ENCODE measurements around the gene URB1.
"Not testable (repeated sequence)": the region's sequence is repeated elsewhere in the genome, so short reads cannot be mapped to it uniquely, and the experiment has no call there.

The URB1 gene

GRCh38 chr21:32282992-32283391 is 109.8 kb downstream of the URB1 start:
- H3K27me3 Mint-ChIP-seq, result no peaks in the 10 kb centered on the region
- peaks cover 28% of the 10 kb centered on the region for H3K36me3 Mint-ChIP-seq (ENCODE audit: insufficient read depth)
- no peaks in the 10 kb centered on the region for H3K9me3 Mint-ChIP-seq
- no peak overlapping the region for H3K4me3 Mint-ChIP-seq
- peaks cover 13 to 14% of the 10 kb centered on the region in 2 donors for H3K4me1 Mint-ChIP-seq (ENCODE audit: low read depth in 2 of 2)
- ATAC-seq (replicated peaks) (no peak), DNase-seq (no peak)
- H3K27ac Mint-ChIP-seq, result no peak overlapping the region

GRCh38 chr21:32281531-32281930 is 111.3 kb downstream of the URB1 start:
- H3K36me3 Mint-ChIP-seq (ENCODE audit: insufficient read depth), result peaks cover 28% of the 10 kb centered on the region
- H3K27me3 Mint-ChIP-seq, result no peaks in the 10 kb centered on the region
- H3K9me3 Mint-ChIP-seq, result no peaks in the 10 kb centered on the region
- DNase-seq, result no peak
- no peak overlapping the region for H3K4me3 Mint-ChIP-seq
- H3K27ac Mint-ChIP-seq, result no peak overlapping the region
- ATAC-seq (replicated peaks), result no peak
- H3K4me1 Mint-ChIP-seq (ENCODE audit: low read depth in 2 of 2), result peaks cover 14 to 15% of the 10 kb centered on the region in 2 donors

- peak overlapping the region; percentile 99 to 100 for H3K4me3 Mint-ChIP-seq
- peaks cover 14 to 15% of the 10 kb centered on the region in 2 donors for H3K4me1 Mint-ChIP-seq (ENCODE audit: low read depth in 2 of 2)
- H3K27ac Mint-ChIP-seq, result peak overlapping the region; percentile 93 to 98
- peaks cover 32% of the 10 kb centered on the region for H3K36me3 Mint-ChIP-seq (ENCODE audit: insufficient read depth)
- H3K27me3 Mint-ChIP-seq, result no peaks in the 10 kb centered on the region
- ATAC-seq (replicated peaks) (no peak), DNase-seq (no peak)
- H3K9me3 Mint-ChIP-seq, result no peaks in the 10 kb centered on the region
Measured at GRCh38 chr21:32279377-32279680, 113.5 kb downstream of the URB1 start.

GRCh38 chr21:32278518-32279376 is 114.1 kb downstream of the URB1 start, which contains the start of gene MIS18A:
Gene MIS18A (minus strand): TSS chr21:32279049. CDS start chr21:32279014, 35 bp downstream.
- Mint-ChIP-seq H3K27ac (peak within 1 kb of the TSS; percentile 93 to 98), H3K36me3 (ENCODE audit: insufficient read depth) (peaks cover 37% of the 10 kb centered on the region), H3K4me3 (peak within 1 kb of the TSS; percentile 99 to 100), H3K9me3 (no peaks in the 10 kb centered on the region), H3K27me3 (no peaks in the 10 kb centered on the region), H3K4me1 (ENCODE audit: low read depth in 2 of 2) (peaks cover 14 to 15% of the 10 kb centered on the region in 2 donors)
- DNase-seq, result peak; percentile 96 to 97 (median 96)
- ATAC-seq (replicated peaks), result peak; percentile 97

GRCh38 chr21:32278103-32278502 is 114.7 kb downstream of the URB1 start:
- ATAC-seq (replicated peaks), result no peak
- Mint-ChIP-seq H3K36me3 (ENCODE audit: insufficient read depth) (peaks cover 37% of the 10 kb centered on the region), H3K9me3 (no peaks in the 10 kb centered on the region), H3K4me1 (ENCODE audit: low read depth in 2 of 2) (peaks cover 14 to 15% of the 10 kb centered on the region in 2 donors), H3K4me3 (peak overlapping the region; percentile 99 to 100), H3K27me3 (no peaks in the 10 kb centered on the region), H3K27ac (peak overlapping the region; percentile 93 to 98)
- no peak for DNase-seq

GRCh38 chr21:32276671-32277070 is 116.1 kb downstream of the URB1 start:
- peaks cover 36% of the 10 kb centered on the region for H3K36me3 Mint-ChIP-seq (ENCODE audit: insufficient read depth)
- no peaks in the 10 kb centered on the region for H3K9me3 Mint-ChIP-seq
- H3K27ac Mint-ChIP-seq, result no peak overlapping the region
- ATAC-seq (replicated peaks) (no peak), DNase-seq (no peak)
- peaks cover 14 to 15% of the 10 kb centered on the region in 2 donors for H3K4me1 Mint-ChIP-seq (ENCODE audit: low read depth in 2 of 2)
- H3K4me3 Mint-ChIP-seq, result no peak overlapping the region
- no peaks in the 10 kb centered on the region for H3K27me3 Mint-ChIP-seq

GRCh38 chr21:32270748-32271147 is 122.1 kb downstream of the URB1 start:
- ATAC-seq (replicated peaks) (no peak), DNase-seq (no peak)
- H3K4me1 Mint-ChIP-seq (ENCODE audit: low read depth in 2 of 2), result no peaks in the 10 kb centered on the region
- peaks cover 41% of the 10 kb centered on the region for H3K36me3 Mint-ChIP-seq (ENCODE audit: insufficient read depth)
- no peak overlapping the region for H3K27ac Mint-ChIP-seq
- no peak overlapping the region for H3K4me3 Mint-ChIP-seq
- H3K27me3 Mint-ChIP-seq, result no peaks in the 10 kb centered on the region
- no peaks in the 10 kb centered on the region for H3K9me3 Mint-ChIP-seq

GRCh38 chr21:32265321-32265720 is 127.5 kb downstream of the URB1 start:
- not testable (repeated sequence) for H3K27ac Mint-ChIP-seq; H3K4me3 Mint-ChIP-seq; H3K9me3 Mint-ChIP-seq; DNase-seq; ATAC-seq (replicated peaks); H3K27me3 Mint-ChIP-seq; H3K4me1 Mint-ChIP-seq (ENCODE audit: low read depth in 2 of 2)
- peaks cover 27% of the 10 kb centered on the region for H3K36me3 Mint-ChIP-seq (ENCODE audit: insufficient read depth)

- H3K27me3 Mint-ChIP-seq, result peaks cover 6 to 12% of the 10 kb centered on the region in 2 donors
- DNase-seq (no peak), ATAC-seq (replicated peaks) (no peak)
- peaks cover 3% of the 10 kb centered on the region for H3K36me3 Mint-ChIP-seq (ENCODE audit: insufficient read depth)
- H3K27ac Mint-ChIP-seq, result no peak overlapping the region
- H3K9me3 Mint-ChIP-seq, result no peaks in the 10 kb centered on the region
- peaks cover 0 to 2% of the 10 kb centered on the region in 2 donors for H3K4me1 Mint-ChIP-seq (ENCODE audit: low read depth in 2 of 2)
- no peak overlapping the region for H3K4me3 Mint-ChIP-seq
Measured at GRCh38 chr21:32261929-32262328, 130.9 kb downstream of the URB1 start.

All from effector memory CD8-positive, alpha-beta T cell (primary cell).